Measurements from ENCODE around the gene CRTC1.
"Not testable (repeated sequence)": the region's sequence is repeated elsewhere in the genome, so short reads cannot be mapped to it uniquely, and the experiment has no call there.

Gene CRTC1

DNA sequence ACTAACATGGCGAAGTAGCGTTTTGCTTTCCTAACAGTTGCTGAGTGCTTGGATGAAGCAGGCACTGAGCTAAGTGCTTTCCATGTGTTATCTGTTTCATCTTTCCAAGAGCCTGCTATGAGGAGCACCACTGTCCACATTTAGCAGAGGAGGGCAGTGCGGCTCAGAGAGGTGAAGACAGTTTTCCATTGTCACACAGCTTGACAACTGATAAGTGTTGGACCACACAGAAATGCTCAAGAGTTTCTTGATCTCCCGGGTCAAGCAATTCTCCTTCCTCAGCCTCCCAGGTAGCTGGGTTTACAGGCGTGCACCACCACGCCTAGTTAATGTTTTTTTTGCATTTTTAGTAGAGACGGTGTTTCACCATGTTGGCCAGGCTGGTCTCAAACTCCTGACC is 6.8 kb upstream of the CRTC1 start:
- H3K23ac ChIP-seq (ENCODE audit: low read depth, low read length, poor library complexity): no peak overlapping the region
- no CpG with 5 or more reads among the region's 7 CpGs for WGBS, 2 donors (ENCODE audit: extremely low coverage in 2 of 2, insufficient read length in 2 of 2, insufficient replicate concordance in 1 of 2)
- H4K8ac ChIP-seq (ENCODE audit: low read depth, low read length): no peak overlapping the region
- H3K9me3 ChIP-seq (replicated peaks in 1 of 2; ENCODE audit: control insufficient read depth in 2 of 2, insufficient read depth in 1 of 2, low read depth in 1 of 2, low read length in 2 of 2): no peaks in the 10 kb centered on the region
- H3K36me3 ChIP-seq (replicated peaks in 1 of 2; ENCODE audit: control insufficient read depth in 2 of 2, insufficient read depth in 2 of 2, low read length in 2 of 2): peaks cover 2% of the 10 kb centered on the region in 2 donors
- H3K4ac ChIP-seq (ENCODE audit: low read length): no peak overlapping the region
- H3K4me3 ChIP-seq (ENCODE audit: low read length in 2 of 2): no peak overlapping the region
- H3K27ac ChIP-seq (replicated peaks; ENCODE audit: low read length): no peak overlapping the region
- H3K18ac ChIP-seq (ENCODE audit: low read length): no peak overlapping the region
- no peak overlapping the region for H2BK120ac ChIP-seq (ENCODE audit: low read depth, low read length)
- H3K9ac ChIP-seq (ENCODE audit: low read depth, low read length, poor library complexity): no peak overlapping the region
- H4K91ac ChIP-seq (ENCODE audit: low read depth, low read length, poor library complexity): no peak overlapping the region
- DNase-seq (ENCODE audit: low spot score): no peak
- no peak overlapping the region for H2AFZ ChIP-seq (ENCODE audit: low read length)
- no peak overlapping the region for H3K14ac ChIP-seq (ENCODE audit: low read length)
- no peak overlapping the region for H3K4me2 ChIP-seq (ENCODE audit: insufficient read depth, low read length, poor library complexity, severe bottlenecking)
- peaks cover 1% of the 10 kb centered on the region for H3K79me1 ChIP-seq (ENCODE audit: low read depth, low read length)
- peaks cover 5 to 15% of the 10 kb centered on the region in 2 donors for H3K4me1 ChIP-seq (ENCODE audit: control insufficient read depth in 2 of 2, insufficient read depth in 1 of 2, low read depth in 1 of 2, low read length in 2 of 2)
- no peaks in the 10 kb centered on the region for H3K27me3 ChIP-seq (ENCODE audit: control insufficient read depth in 3 of 3, insufficient read depth in 3 of 3, low read depth in 1 of 3, low read length in 3 of 3)
- no peak overlapping the region for H2AK5ac ChIP-seq (ENCODE audit: low read depth, low read length)
- no peak overlapping the region for H2BK5ac ChIP-seq (ENCODE audit: low read length)
- no peak overlapping the region for H2BK15ac ChIP-seq (ENCODE audit: low read length)
- no peak overlapping the region for H2BK12ac ChIP-seq (ENCODE audit: low read length)

DNA sequence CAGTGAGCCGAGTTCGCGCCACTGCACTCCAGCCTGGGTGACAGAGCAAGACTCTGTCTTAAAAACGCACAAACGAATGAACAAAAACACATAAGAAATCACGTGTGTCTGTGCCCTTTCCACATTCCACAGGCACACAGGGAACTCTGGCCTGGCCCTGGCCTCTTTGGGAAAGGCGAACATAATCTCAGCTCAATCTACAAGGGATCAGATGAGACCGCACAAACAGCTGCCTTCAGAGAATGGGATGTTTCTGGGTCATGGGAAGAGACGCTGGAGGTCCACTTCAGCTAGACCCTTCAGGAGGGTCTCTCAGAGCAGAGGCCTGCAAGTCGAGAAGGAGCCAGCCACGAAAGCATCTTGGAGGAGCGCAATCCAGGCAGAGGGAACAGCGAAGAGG is 6.3 kb upstream of the CRTC1 start:
- Histone ChIP-seq H3K18ac (ENCODE audit: low read length) (peak overlapping the region; percentile 69), H3K27me3 (ENCODE audit: control insufficient read depth in 3 of 3, insufficient read depth in 3 of 3, low read depth in 1 of 3, low read length in 3 of 3) (no peaks in the 10 kb centered on the region), H3K4me1 (ENCODE audit: control insufficient read depth in 2 of 2, insufficient read depth in 1 of 2, low read depth in 1 of 2, low read length in 2 of 2) (peaks cover 5 to 15% of the 10 kb centered on the region in 2 donors), H4K8ac (ENCODE audit: low read depth, low read length) (no peak overlapping the region), H3K4me3 (ENCODE audit: low read length in 2 of 2) (no peak overlapping the region), H3K9ac (ENCODE audit: low read depth, low read length, poor library complexity) (no peak overlapping the region), H3K9me3 (replicated peaks in 1 of 2; ENCODE audit: control insufficient read depth in 2 of 2, insufficient read depth in 1 of 2, low read depth in 1 of 2, low read length in 2 of 2) (no peaks in the 10 kb centered on the region), H3K36me3 (replicated peaks in 1 of 2; ENCODE audit: control insufficient read depth in 2 of 2, insufficient read depth in 2 of 2, low read length in 2 of 2) (peaks cover 0 to 1% of the 10 kb centered on the region in 2 donors), H3K27ac (replicated peaks; ENCODE audit: low read length) (no peak overlapping the region), H2AFZ (ENCODE audit: low read length) (peak overlapping the region; percentile 68), H2BK120ac (ENCODE audit: low read depth, low read length) (no peak overlapping the region), H3K79me1 (ENCODE audit: low read depth, low read length) (no peaks in the 10 kb centered on the region), H4K91ac (ENCODE audit: low read depth, low read length, poor library complexity) (no peak overlapping the region), H3K23ac (ENCODE audit: low read depth, low read length, poor library complexity) (no peak overlapping the region), H2AK5ac (ENCODE audit: low read depth, low read length) (no peak overlapping the region), H3K4me2 (ENCODE audit: insufficient read depth, low read length, poor library complexity, severe bottlenecking) (no peak overlapping the region), H2BK12ac (ENCODE audit: low read length) (no peak overlapping the region), H2BK5ac (ENCODE audit: low read length) (no peak overlapping the region), H3K4ac (ENCODE audit: low read length) (no peak overlapping the region), H2BK15ac (ENCODE audit: low read length) (no peak overlapping the region), H3K14ac (ENCODE audit: low read length) (peak overlapping the region; percentile 59)
- no CpG with 5 or more reads among the region's 13 CpGs for WGBS, 2 donors (ENCODE audit: extremely low coverage in 2 of 2, insufficient read length in 2 of 2, insufficient replicate concordance in 1 of 2)
- DNase-seq (ENCODE audit: low spot score): no peak

DNA sequence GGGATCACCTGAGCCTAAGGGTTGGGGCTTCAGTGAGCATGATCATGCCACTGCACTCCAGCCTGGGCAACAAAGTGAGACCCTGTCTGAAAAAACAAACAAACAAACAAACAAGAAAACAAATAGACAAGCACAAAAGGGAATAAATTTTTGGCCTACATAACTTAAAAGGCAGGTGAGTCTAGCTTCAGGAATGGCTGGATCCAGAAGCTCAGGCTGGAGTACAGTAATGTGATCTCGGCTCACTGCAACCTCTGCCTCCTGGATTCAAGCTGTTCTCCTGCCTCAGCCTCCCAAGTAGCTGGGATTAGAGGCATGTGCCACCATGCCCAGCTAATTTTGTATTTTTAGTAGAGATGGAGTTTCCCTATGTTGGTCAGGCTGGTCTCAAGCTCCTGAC is 3.3 kb upstream of the CRTC1 start:
- H3K4ac ChIP-seq (ENCODE audit: low read length); H3K27me3 ChIP-seq (ENCODE audit: control insufficient read depth in 3 of 3, insufficient read depth in 3 of 3, low read depth in 1 of 3, low read length in 3 of 3); H3K23ac ChIP-seq (ENCODE audit: low read depth, low read length, poor library complexity); H2BK15ac ChIP-seq (ENCODE audit: low read length); H2BK12ac ChIP-seq (ENCODE audit: low read length); H4K91ac ChIP-seq (ENCODE audit: low read depth, low read length, poor library complexity); H3K9me3 ChIP-seq (replicated peaks in 1 of 2; ENCODE audit: control insufficient read depth in 2 of 2, insufficient read depth in 1 of 2, low read depth in 1 of 2, low read length in 2 of 2); H3K27ac ChIP-seq (replicated peaks; ENCODE audit: low read length); H2AFZ ChIP-seq (ENCODE audit: low read length); H3K36me3 ChIP-seq (replicated peaks in 1 of 2; ENCODE audit: control insufficient read depth in 2 of 2, insufficient read depth in 2 of 2, low read length in 2 of 2); H3K4me2 ChIP-seq (ENCODE audit: insufficient read depth, low read length, poor library complexity, severe bottlenecking); DNase-seq (ENCODE audit: low spot score); H3K9ac ChIP-seq (ENCODE audit: low read depth, low read length, poor library complexity); H3K4me3 ChIP-seq (ENCODE audit: low read length in 2 of 2); H4K8ac ChIP-seq (ENCODE audit: low read depth, low read length); H2AK5ac ChIP-seq (ENCODE audit: low read depth, low read length); H2BK5ac ChIP-seq (ENCODE audit: low read length); H2BK120ac ChIP-seq (ENCODE audit: low read depth, low read length); H3K79me1 ChIP-seq (ENCODE audit: low read depth, low read length); H3K18ac ChIP-seq (ENCODE audit: low read length); H3K14ac ChIP-seq (ENCODE audit: low read length): not testable (repeated sequence)
- peaks cover 14 to 16% of the 10 kb centered on the region in 2 donors for H3K4me1 ChIP-seq (ENCODE audit: control insufficient read depth in 2 of 2, insufficient read depth in 1 of 2, low read depth in 1 of 2, low read length in 2 of 2)
- WGBS, 2 donors (ENCODE audit: extremely low coverage in 2 of 2, insufficient read length in 2 of 2, insufficient replicate concordance in 1 of 2): no CpG with 5 or more reads among the region's 1 CpG

DNA sequence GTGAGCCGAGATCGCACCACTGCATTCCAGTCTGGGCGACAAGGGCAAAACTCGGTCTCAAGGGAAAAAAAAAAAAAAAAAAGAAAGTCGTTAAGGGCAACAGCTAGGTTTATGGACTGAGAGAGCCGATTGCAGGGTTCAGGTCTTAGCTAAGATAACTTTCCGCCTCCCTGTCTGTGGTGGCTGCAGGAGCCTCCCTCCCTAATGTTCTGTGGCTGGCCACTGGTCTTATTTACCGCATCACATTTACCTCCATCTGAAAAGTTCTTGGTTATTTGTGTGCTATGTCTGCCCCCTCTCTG is 722 bp upstream of the CRTC1 start:
- Histone ChIP-seq H2AFZ (ENCODE audit: low read length) (peak overlapping the region; percentile 94), H3K9ac (ENCODE audit: low read depth, low read length, poor library complexity) (no peak overlapping the region), H3K4me3 (ENCODE audit: low read length in 2 of 2) (peak overlapping the region; percentile 67 to 85), H4K8ac (ENCODE audit: low read depth, low read length) (no peak overlapping the region), H3K9me3 (replicated peaks in 1 of 2; ENCODE audit: control insufficient read depth in 2 of 2, insufficient read depth in 1 of 2, low read depth in 1 of 2, low read length in 2 of 2) (no peaks in the 10 kb centered on the region), H3K23ac (ENCODE audit: low read depth, low read length, poor library complexity) (no peak overlapping the region), H3K4me2 (ENCODE audit: insufficient read depth, low read length, poor library complexity, severe bottlenecking) (peak overlapping the region; percentile 86), H3K36me3 (replicated peaks in 1 of 2; ENCODE audit: control insufficient read depth in 2 of 2, insufficient read depth in 2 of 2, low read length in 2 of 2) (no peaks in the 10 kb centered on the region), H3K27ac (replicated peaks; ENCODE audit: low read length) (no peak overlapping the region), H2BK5ac (ENCODE audit: low read length) (peak overlapping the region; percentile 93), H3K18ac (ENCODE audit: low read length) (peak overlapping the region; percentile 2), H2AK5ac (ENCODE audit: low read depth, low read length) (peak overlapping the region; percentile 53), H3K14ac (ENCODE audit: low read length) (peak overlapping the region; percentile 3), H3K27me3 (ENCODE audit: control insufficient read depth in 3 of 3, insufficient read depth in 3 of 3, low read depth in 1 of 3, low read length in 3 of 3) (no peaks in the 10 kb centered on the region), H2BK120ac (ENCODE audit: low read depth, low read length) (no peak overlapping the region), H3K79me1 (ENCODE audit: low read depth, low read length) (peaks cover 13% of the 10 kb centered on the region), H2BK12ac (ENCODE audit: low read length) (no peak overlapping the region), H2BK15ac (ENCODE audit: low read length) (peak overlapping the region; percentile 9), H3K4me1 (ENCODE audit: control insufficient read depth in 2 of 2, insufficient read depth in 1 of 2, low read depth in 1 of 2, low read length in 2 of 2) (peaks cover 7 to 12% of the 10 kb centered on the region in 2 donors), H4K91ac (ENCODE audit: low read depth, low read length, poor library complexity) (no peak overlapping the region), H3K4ac (ENCODE audit: low read length) (no peak overlapping the region)
- DNase-seq (ENCODE audit: low spot score): no peak
- WGBS, 2 donors (ENCODE audit: extremely low coverage in 2 of 2, insufficient read length in 2 of 2, insufficient replicate concordance in 1 of 2): no CpG with 5 or more reads among the region's 8 CpGs
